GM12878 (cell line): Measurements from ENCODE around the gene ADAM19. TPM values are rescaled to one million over a fixed set of nuclear protein-coding genes. Genes with fewer than 3 reads are reported as not detected.
A peak's percentile ranks its signal among the peaks of the same experiment; 100 is the strongest.

ENCODE experiments used
- ATAC-seq: fragments of 200-7000 bp; cut with Tn5 transposase; 3 replicates; pipeline ENCODE4 v1.9.1; 2020; ENCODE audit warnings: mild to moderate bottlenecking, moderate library complexity
- BruUV-seq: library from RNA; stranded (reverse); fragments of 400-500 nt; replicated peaks from 2 replicates; lab custom pipeline; 2021; lab: Mats Ljungman, UMichigan
- CTCF ChIA-PET: fragments of 300-600 bp; sonication (Branson Sonifier 250); formaldehyde crosslinking; extraction: SDS; loops from one replicate; lab custom pipeline; 2021; ENCODE audit warnings: inconsistent platforms; lab: Yijun Ruan, JAX
- POLR2A ChIA-PET: fragments of 350-600 bp; formaldehyde crosslinking; extraction: SDS; loops from one replicate; lab custom pipeline; 2021; ENCODE audit warnings: inconsistent platforms; lab: Charles Lee
- RAD21 ChIA-PET: fragments of 300-600 bp; sonication (Branson Sonifier 250); formaldehyde crosslinking; loops from one replicate; lab custom pipeline; 2023; ENCODE audit warnings: antibody characterized with exemption; ENCODE audit not compliant: unreplicated experiment; lab: Charles Lee
- SMC1A ChIA-PET: fragments of 300-600 bp; sonication (Branson Sonifier 250); formaldehyde crosslinking; loops from one replicate; lab custom pipeline; 2023; ENCODE audit not compliant: unreplicated experiment, uncharacterized antibody; lab: Charles Lee
- DNase-seq: peaks from one replicate; pipeline ENCODE4 v3.0.0-alpha.2; 2011; ENCODE audit warnings: low read depth, low spot score
- FAIRE-seq: peaks from 3 replicates; lab custom pipeline; 2011; peaks lifted over from hg19 to GRCh38; lab: Jason Lieb, UNC
- H2AFZ ChIP-seq: 2 replicates; pipeline ENCODE4 v1.6.0; 2011; ENCODE audit warnings: low read depth, low read length, control low read depth; ENCODE audit not compliant: control insufficient read depth
- H3K27ac ChIP-seq: 2 replicates; pipeline ENCODE4 v1.5.1; 2011; ENCODE audit warnings: control low read depth; ENCODE audit not compliant: control insufficient read depth, insufficient read depth
- H3K27me3 ChIP-seq, 2 experiments: replicated peaks in 1 of 2; 2 replicates each; pipeline versions ENCODE4 v1.6.0 to v1.6.1; 2011; ENCODE audit warnings: low read length in 1 of 2; ENCODE audit not compliant: control insufficient read depth in 2 of 2, insufficient read depth in 2 of 2
- H3K36me3 ChIP-seq, 2 experiments: 2 replicates each; pipeline ENCODE4 v1.5.1; 2011; ENCODE audit warnings: low read length in 1 of 2; ENCODE audit not compliant: control insufficient read depth in 2 of 2, insufficient read depth in 2 of 2
- H3K4me1 ChIP-seq: 2 replicates; pipeline ENCODE4 v1.6.1; 2011; ENCODE audit warnings: mild to moderate bottlenecking, low read length, moderate library complexity, mixed read lengths; ENCODE audit not compliant: control insufficient read depth, insufficient read depth
- H3K4me2 ChIP-seq: 2 replicates; pipeline ENCODE4 v1.6.0; 2011; ENCODE audit warnings: control low read depth; ENCODE audit not compliant: control insufficient read depth, insufficient read depth
- H3K4me3 ChIP-seq: fragments of 200-600 bp; sonication (generic); 2 replicates; pipeline ENCODE4 v1.5.1; 2016
- H3K79me2 ChIP-seq: 2 replicates; pipeline ENCODE4 v1.6.0; 2011; ENCODE audit warnings: low read length; ENCODE audit not compliant: control insufficient read depth, insufficient read depth
- H3K9ac ChIP-seq: 2 replicates; pipeline ENCODE4 v1.8.0; 2011; ENCODE audit warnings: low read length, control low read depth, mixed read lengths; ENCODE audit not compliant: control insufficient read depth, insufficient read depth
- H3K9me3 ChIP-seq: replicated peaks from 3 replicates; pipeline ENCODE4 v1.5.1; 2011; ENCODE audit warnings: mild to moderate bottlenecking, low read length; ENCODE audit not compliant: control insufficient read depth, insufficient read depth
- H4K20me1 ChIP-seq: 2 replicates; pipeline ENCODE4 v1.6.0; 2011; ENCODE audit not compliant: control insufficient read depth, insufficient read depth
- CBFB ChIP-seq: IDR thresholded peaks from 2 replicates; pipeline ENCODE4 v1.6.1; 2016; ENCODE audit warnings: antibody characterized with exemption, low read depth
- CTCF ChIP-seq, 3 experiments: IDR thresholded peaks in 2 of 3; conservative IDR thresholded peaks in 1 of 3; 2 replicates each; pipeline ENCODE4 v1.5.1; 2011; ENCODE audit warnings: low read depth in 3 of 3, low read length in 3 of 3, mild to moderate bottlenecking in 3 of 3, control low read depth in 2 of 3, moderate library complexity in 2 of 3, inconsistent platforms in 1 of 3, mixed read lengths in 1 of 3; ENCODE audit not compliant: control insufficient read depth in 2 of 3, insufficient read depth in 1 of 3; ENCODE audit errors: extremely low read depth in 1 of 3
- HDAC6 ChIP-seq: fragments of 200-600 bp; sonication (generic); IDR thresholded peaks from one replicate; pipeline ENCODE4 v1.8.0; 2017; ENCODE audit warnings: antibody characterized with exemption; ENCODE audit not compliant: unreplicated experiment
- MXI1 ChIP-seq: fragments of 150-350 bp; IDR thresholded peaks from 2 replicates; pipeline ENCODE4 v1.6.1; 2011; ENCODE audit warnings: low read depth, mild to moderate bottlenecking, inconsistent platforms, low read length, improper control_type of control experiment
- SPI1 ChIP-seq: IDR thresholded peaks from 2 replicates; pipeline ENCODE4 v1.6.1; 2011; ENCODE audit warnings: low read depth, mild to moderate bottlenecking, low read length, moderate library complexity, borderline replicate concordance; ENCODE audit not compliant: insufficient read depth
- SRF ChIP-seq, 2 experiments: IDR thresholded peaks; 2 replicates each; pipeline ENCODE4 v1.6.1; 2011; ENCODE audit warnings: low read depth in 2 of 2, low read length in 2 of 2, mild to moderate bottlenecking in 1 of 2, moderate library complexity in 1 of 2
- ZNF592 ChIP-seq: fragments of 450-650 bp; IDR thresholded peaks from 2 replicates; pipeline ENCODE4 v1.6.1; 2017; ENCODE audit warnings: mild to moderate bottlenecking, moderate library complexity
- ZNF687 ChIP-seq: fragments of 450-650 bp; IDR thresholded peaks from 2 replicates; pipeline ENCODE4 v1.6.1; 2017; ENCODE audit warnings: mild to moderate bottlenecking, moderate library complexity
- WGBS: methylation state at CpG from one replicate; pipeline ENCODE4 v1.1.6; 2016; ENCODE audit warnings: low lambda C conversion rate; ENCODE audit not compliant: insufficient replicate concordance, insufficient coverage; ENCODE audit errors: missing lambda C conversion rate; 5-methylcytosine and 5-hydroxymethylcytosine counted together
- in situ Hi-C: fragments of 300-500 bp; cut with MboI; formaldehyde crosslinking; loops from 9 replicates; pipeline ENCODE4 v1.14.3; 2018; ENCODE audit warnings: mixed read lengths
- intact Hi-C: fragments of 100-400 bp; cut with micrococcal nuclease; formaldehyde crosslinking; loops from one replicate; pipeline ENCODE4 v1.14.2; 2022; ENCODE audit not compliant: unreplicated experiment
- polyA plus RNA-seq, 11 experiments: library from polyadenylated mRNA; depleted of rRNA in 4 of 11; unstranded in 6 of 11; stranded (reverse) in 5 of 11; fragments of >200 nt; fragmentation: Nextera tagmentation in 4 of 11; fragmentation: Illumina TruSeq in 1 of 11; extraction: Ambion mirVana in 4 of 11; extraction: Trizol in 1 of 11; gene quantifications; 1 replicate in 1 of 11; 2 replicates in 10 of 11; pipeline versions ENCODE4 v1.2.1 to v1.2.3, GENCODE V29; 2011 to 2016; ENCODE audit warnings: inconsistent platforms in 2 of 11, missing spikeins in 2 of 11, low read depth in 1 of 11
- total RNA-seq, 4 experiments: library from RNA; depleted of rRNA in 3 of 4; stranded (reverse); fragments of >200 nt in 3 of 4; fragmentation: Illumina TruSeq in 1 of 4; extraction: Trizol in 1 of 4; gene quantifications; 2 replicates each; pipeline versions ENCODE4 v1.2.1 to v1.2.3, GENCODE V29; 2013 to 2021

The ADAM19 gene
- total and polyA plus RNA-seq, 10 of the 15 experiments (the other 5 are each of a cell fraction or from before 2014, with no cell fraction given): 16.0 to 92.8 (median 44.7) TPM

- TF ChIP-seq ZNF687: peak; percentile 64
- TF ChIP-seq CBFB: peak; percentile 62; the same call in 1 of the 2 replicates
- no peak for TF ChIP-seq MXI1
- TF ChIP-seq SPI1: peak; percentile 99
- TF ChIP-seq, all 136 proteins: peak for 50
Observed at GRCh38 chr5:157611571-157612476, 36.2 kb upstream of the ADAM19 start (continued).

DNA sequence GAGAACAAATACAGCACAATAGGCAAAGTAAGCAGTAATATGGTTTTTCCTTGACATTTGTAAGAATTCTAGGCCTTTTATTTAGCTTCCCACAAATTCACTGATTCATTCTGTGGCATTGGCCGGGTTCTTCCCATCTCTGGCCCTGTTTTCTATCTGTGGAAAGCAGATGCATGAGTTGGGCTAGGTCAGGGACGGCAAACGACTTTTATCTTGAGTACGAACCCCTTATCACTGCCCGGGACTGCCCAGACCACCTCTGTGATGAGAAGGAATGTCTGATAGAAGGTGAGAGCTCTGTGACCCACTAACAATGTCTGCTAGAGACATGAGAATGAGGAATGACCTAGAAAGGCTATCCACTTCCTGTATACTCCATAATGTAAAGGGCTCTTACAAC lies 35.4 kb upstream of the ADAM19 start:
- ATAC-seq: peak; percentile 11
- ChIA-PET SMC1A (interaction anchor here (0.9 to 11.6 kb wide), 11 partner anchors 15 to 117 kb away, joined by 3 to 142 read pairs (median 4); no protein-coding TSS in a partner anchor), CTCF (interaction anchor here (0.6 to 3.0 kb wide), 4 partner anchors 14 to 199 kb away, joined by 3 to 13 read pairs (median 6); partner anchors contain the start of gene THG1L), RAD21 (interaction anchor here (1.4 to 7.2 kb wide), 5 partner anchors 14 to 133 kb away, joined by 4 to 90 read pairs (median 5); partner anchors contain the start of gene LSM11), POLR2A (interaction anchor here (0.8 to 3.3 kb wide), 4 partner anchors 15 to 91 kb away, joined by 3 to 19 read pairs (median 5); no protein-coding TSS in a partner anchor)
- Histone ChIP-seq H3K36me3 (no peaks in the 10 kb centered on the region), H3K9me3 (no peaks in the 10 kb centered on the region; the same call in 2 of the 3 replicates), H3K4me1 (peaks cover 39% of the 10 kb centered on the region), H3K27ac (peak overlapping the region; percentile 69), H3K27me3 (no peaks in the 10 kb centered on the region), H3K9ac (peak overlapping the region; percentile 19; the same call in 1 of the 2 replicates), H2AFZ (peak overlapping the region; percentile 43; the same call in 1 of the 2 replicates), H3K79me2 (no peaks in the 10 kb centered on the region), H3K4me3 (no peak overlapping the region), H4K20me1 (no peaks in the 10 kb centered on the region), H3K4me2 (peak overlapping the region; percentile 23; the same call in 1 of the 2 replicates)
- DNase-seq: no peak
- WGBS: 87% methylated on average over 5 of the region's 5 CpGs
- intact Hi-C loops: loop anchor here (2.0 to 5.0 kb wide), 2 partner anchors 14 to 39 kb away; no protein-coding TSS in a partner anchor
- in situ Hi-C loops: no loop called here
- peak; percentile 18 for FAIRE-seq
- TSS peak; percentile 85 for BruUV-seq
- no peak for TF ChIP-seq HDAC6
- no peak for TF ChIP-seq ZNF592
- TF ChIP-seq CTCF (IDR thresholded peaks at IDR 0.05 in 2 of 3, conservative IDR thresholded peaks at IDR 0.05 in 1 of 3; ENCODE audit: control insufficient read depth in 2 of 3, extremely low read depth in 1 of 3, insufficient read depth in 1 of 3, low read depth in 3 of 3, low read length in 3 of 3): no peak
- peak in 1 of 2 experiments; percentile 55; a peak in 1 of 4 replicates for TF ChIP-seq SRF (IDR thresholded peaks at IDR 0.05; ENCODE audit: low read depth in 2 of 2, low read length in 2 of 2)
